IMR-90 (cell line): ENCODE results near the gene SEMA6A. TPM values are rescaled to one million over a fixed set of nuclear protein-coding genes. Genes with fewer than 3 reads are reported as not detected.

Source experiments
- ATAC-seq: fragments of 200-7000 bp; cut with Tn5 transposase; 2 replicates; pipeline ENCODE4 v1.9.1; 2020; ENCODE audit warnings: low read depth, mild to moderate bottlenecking, moderate library complexity
- BruUV-seq: library from RNA; stranded (reverse); fragments of 400-500 nt; replicated peaks from 2 replicates; lab custom pipeline; 2021; lab: Mats Ljungman, UMichigan
- CTCF ChIA-PET: fragments of 300-600 bp; formaldehyde crosslinking; extraction: SDS; loops from one replicate; lab custom pipeline; 2021; ENCODE audit warnings: antibody characterized with exemption; lab: Yijun Ruan, JAX
- POLR2A ChIA-PET: fragments of 300-600 bp; sonication (Branson Sonifier 250); formaldehyde crosslinking; loops from one replicate; lab custom pipeline; 2022; ENCODE audit warnings: antibody characterized with exemption; ENCODE audit not compliant: unreplicated experiment; lab: Charles Lee
- DNase-seq: peaks from one replicate; pipeline ENCODE4 v3.0.0; 2013
- H2AFZ ChIP-seq: replicated peaks from 2 replicates; pipeline ENCODE3; 2013; ENCODE audit warnings: low read length, mild to moderate bottlenecking; ENCODE audit not compliant: poor library complexity
- H2AK5ac ChIP-seq: 2 replicates; pipeline ENCODE4 v1.6.1; 2013; ENCODE audit warnings: low read depth, low read length, inconsistent platforms
- H2AK9ac ChIP-seq: replicated peaks from 2 replicates; pipeline ENCODE3; 2013; ENCODE audit warnings: mild to moderate bottlenecking, low read depth, low read length, moderate library complexity; ENCODE audit not compliant: poor library complexity
- H2BK120ac ChIP-seq: 2 replicates; pipeline ENCODE4 v1.6.1; 2013; ENCODE audit warnings: low read depth, low read length, inconsistent platforms
- H2BK15ac ChIP-seq: 3 replicates; pipeline ENCODE4 v1.6.1; 2013; ENCODE audit warnings: low read depth, low read length, inconsistent platforms
- H2BK20ac ChIP-seq: 2 replicates; pipeline ENCODE4 v1.6.1; 2013; ENCODE audit warnings: low read depth, mild to moderate bottlenecking, inconsistent platforms, low read length, moderate library complexity
- H2BK5ac ChIP-seq: 2 replicates; pipeline ENCODE4 v1.6.1; 2013; ENCODE audit warnings: mild to moderate bottlenecking, low read depth, low read length, inconsistent platforms; ENCODE audit not compliant: poor library complexity, severe bottlenecking
- H3K14ac ChIP-seq: replicated peaks from 2 replicates; pipeline ENCODE4 v1.6.1; 2013; ENCODE audit warnings: low read depth, low read length, inconsistent platforms
- H3K18ac ChIP-seq: 2 replicates; pipeline ENCODE4 v1.6.1; 2013; ENCODE audit warnings: low read depth, low read length, control low read depth
- H3K23ac ChIP-seq: 2 replicates; pipeline ENCODE4 v1.6.1; 2013; ENCODE audit warnings: low read depth, low read length, inconsistent platforms
- H3K27ac ChIP-seq: 2 replicates; pipeline ENCODE4 v1.5.1; 2013; ENCODE audit warnings: mild to moderate bottlenecking, control low read depth, low read length; ENCODE audit not compliant: insufficient read depth
- H3K27me3 ChIP-seq: 2 replicates; pipeline ENCODE4 v1.6.1; 2013; ENCODE audit warnings: low read length; ENCODE audit not compliant: control insufficient read depth, insufficient read depth
- H3K36me3 ChIP-seq: 2 replicates; pipeline ENCODE4 v1.6.1; 2013; ENCODE audit warnings: low read length, mixed read lengths; ENCODE audit not compliant: control insufficient read depth, insufficient read depth
- H3K4ac ChIP-seq: 2 replicates; pipeline ENCODE4 v1.6.1; 2013; ENCODE audit warnings: low read depth, low read length, inconsistent platforms
- H3K4me1 ChIP-seq: 2 replicates; pipeline ENCODE4 v1.6.1; 2013; ENCODE audit warnings: low read length, mixed read lengths; ENCODE audit not compliant: control insufficient read depth, insufficient read depth
- H3K4me2 ChIP-seq: 2 replicates; pipeline ENCODE4 v1.6.1; 2013; ENCODE audit warnings: low read depth, mild to moderate bottlenecking, control low read depth, low read length, moderate library complexity
- H3K4me3 ChIP-seq: 2 replicates; pipeline ENCODE4 v1.5.1; 2013; ENCODE audit warnings: low read depth, mild to moderate bottlenecking, control low read depth, low read length, moderate library complexity; ENCODE audit not compliant: insufficient read depth
- H3K56ac ChIP-seq: 2 replicates; pipeline ENCODE4 v1.6.1; 2013; ENCODE audit warnings: low read length, inconsistent platforms; ENCODE audit not compliant: insufficient read depth; ENCODE audit errors: extremely low read depth
- H3K79me1 ChIP-seq, 2 experiments: 2 replicates each; pipeline ENCODE4 v1.6.1; 2013; ENCODE audit warnings: low read length in 2 of 2, inconsistent platforms in 1 of 2, low read depth in 1 of 2
- H3K9ac ChIP-seq: 2 replicates; pipeline ENCODE4 v1.6.1; 2013; ENCODE audit warnings: low read depth, low read length, control low read depth
- H3K9me1 ChIP-seq: 2 replicates; pipeline ENCODE4 v1.6.1; 2013; ENCODE audit warnings: low read length, inconsistent platforms; ENCODE audit not compliant: insufficient read depth
- H3K9me3 ChIP-seq: 2 replicates; pipeline ENCODE4 v1.6.1; 2013; ENCODE audit warnings: low read length; ENCODE audit not compliant: control insufficient read depth, insufficient read depth
- H4K20me1 ChIP-seq: 2 replicates; pipeline ENCODE4 v1.6.1; 2013; ENCODE audit warnings: low read length, inconsistent platforms; ENCODE audit not compliant: insufficient read depth
- H4K5ac ChIP-seq: 2 replicates; pipeline ENCODE4 v1.6.1; 2013; ENCODE audit warnings: mild to moderate bottlenecking, low read depth, low read length, control low read depth
- H4K8ac ChIP-seq, 2 experiments: 2 replicates each; pipeline ENCODE4 v1.6.1; 2013; ENCODE audit warnings: low read depth in 2 of 2, low read length in 2 of 2, control low read depth in 1 of 2, inconsistent platforms in 1 of 2
- H4K91ac ChIP-seq: 2 replicates; pipeline ENCODE4 v1.6.1; 2013; ENCODE audit warnings: low read depth, low read length, inconsistent platforms; ENCODE audit not compliant: insufficient read depth
- FOS ChIP-seq: fragments of 150-350 bp; IDR thresholded peaks from 2 replicates; pipeline ENCODE4 v1.6.1; 2016; ENCODE audit warnings: low read depth, low read length
- MAZ ChIP-seq: IDR thresholded peaks from 2 replicates; pipeline ENCODE4 v1.6.1; 2012; ENCODE audit warnings: low read depth, mild to moderate bottlenecking, low read length, improper control_type of control experiment, moderate library complexity, borderline replicate concordance
- NFE2L2 ChIP-seq: fragments of 150-350 bp; IDR thresholded peaks from 2 replicates; pipeline ENCODE4 v1.6.1; 2016; ENCODE audit warnings: low read depth, mild to moderate bottlenecking, low read length
- POLR2A ChIP-seq: IDR thresholded peaks from 2 replicates; pipeline ENCODE4 v1.6.1; 2012; ENCODE audit warnings: mild to moderate bottlenecking, low read depth, low read length
- RAD21 ChIP-seq: IDR thresholded peaks from 2 replicates; pipeline ENCODE4 v1.6.1; 2012; ENCODE audit warnings: low read length, improper control_type of control experiment
- WGBS, 2 experiments: methylation state at CpG; one replicate each; pipeline versions ENCODE4 v1.1.5 to v1.1.7; 2013; ENCODE audit warnings: missing lambda C conversion rate in 2 of 2; ENCODE audit not compliant: insufficient read length in 1 of 2; ENCODE audit errors: extremely low coverage in 2 of 2; 5-methylcytosine and 5-hydroxymethylcytosine counted together
- dilution Hi-C: fragments of 300-500 bp; cut with HindIII; formaldehyde crosslinking; loops from one replicate; pipeline ENCODE4 v1.14.3; 2018; ENCODE audit warnings: low sequenced_read_pairs; ENCODE audit not compliant: unreplicated experiment
- in situ Hi-C: fragments of 300-500 bp; cut with MboI; formaldehyde crosslinking; loops from 3 replicates; pipeline ENCODE4 v1.14.3; 2019; ENCODE audit warnings: low sequenced_read_pairs, inconsistent platforms, mixed read lengths
- intact Hi-C: fragments of 100-400 bp; cut with micrococcal nuclease; formaldehyde crosslinking; loops from 2 replicates; pipeline ENCODE4 v1.10.0; 2022
- polyA plus RNA-seq, 3 experiments: library from polyadenylated mRNA; depleted of rRNA; stranded (reverse); fragments of >200 nt; gene quantifications; 2 replicates each; pipeline ENCODE4 v1.2.3, GENCODE V29; 2012; ENCODE audit warnings: low replicate concordance in 1 of 3
- total RNA-seq: library from RNA; depleted of rRNA; stranded (reverse); fragments of >200 nt; gene quantifications from 2 replicates; pipeline ENCODE4 v1.2.3, GENCODE V29; 2012
- TF ChIP-seq, protein P1 (sequence below): fragments of 150-350 bp; IDR thresholded peaks from 2 replicates; pipeline ENCODE4 v1.6.1; 2016; ENCODE audit warnings: low read depth, mild to moderate bottlenecking, low read length, moderate library complexity, borderline replicate concordance
- TF ChIP-seq, protein P2 (sequence below): fragments of 150-350 bp; IDR thresholded peaks from 2 replicates; pipeline ENCODE4 v1.6.1; 2017; ENCODE audit warnings: mild to moderate bottlenecking, antibody characterized with exemption, low read length, low read depth

Gene SEMA6A
- total and polyA plus RNA-seq, 2 of the 4 experiments (the other 2 are of a cell fraction) = 0.27 to 0.36 TPM

DNA sequence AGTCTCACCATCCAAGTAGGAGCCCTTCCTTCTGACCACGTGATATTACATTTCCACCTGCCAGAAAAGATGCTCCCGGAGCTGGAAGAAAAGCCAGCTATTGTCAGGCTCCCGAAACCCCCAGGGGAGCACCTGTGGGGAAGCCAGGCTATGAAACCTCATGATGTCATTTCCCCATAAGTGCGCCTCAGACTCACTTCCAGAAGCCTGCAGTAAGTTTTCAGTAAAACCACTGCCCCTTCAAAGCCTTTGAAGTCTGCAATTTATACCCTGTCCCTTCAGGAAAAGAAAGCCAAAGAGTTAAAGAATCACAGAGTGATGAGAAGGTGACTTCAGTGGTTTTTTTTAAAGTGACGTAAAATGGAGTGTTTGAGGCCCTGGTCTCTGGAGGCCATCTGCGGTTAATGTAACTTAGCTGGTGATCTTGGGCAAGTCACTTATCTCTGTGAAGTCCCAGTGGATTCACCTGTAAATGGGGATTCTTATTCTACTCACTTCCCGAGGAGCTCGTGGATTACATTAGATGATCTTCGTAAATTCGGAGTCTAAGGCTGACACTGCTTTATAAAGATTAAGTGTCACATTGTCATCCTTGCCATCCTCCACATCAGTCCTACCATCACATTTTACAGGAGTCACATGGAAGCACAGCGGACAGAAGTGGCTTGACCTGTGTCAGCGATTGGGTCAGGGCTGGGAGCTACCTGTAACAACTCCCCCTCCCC is 2.6 kb upstream of the SEMA6A start:
- no peak overlapping the region for H2BK20ac ChIP-seq
- no TSS peak for BruUV-seq
- no peaks in the 10 kb centered on the region; the same call in 1 of the 2 replicates for H3K4me1 ChIP-seq
- no peak overlapping the region for H3K4me3 ChIP-seq
- H3K79me1 ChIP-seq = no peaks in the 10 kb centered on the region
- H2BK5ac ChIP-seq = no peak overlapping the region
- H3K9me3 ChIP-seq = no peaks in the 10 kb centered on the region; the same call in 1 of the 2 replicates
- 83% methylated on average over 1 of the region's 12 CpGs; no CpG with 5 or more reads in 1 of the 2 experiments for WGBS, 2 experiments
- peaks cover 43% of the 10 kb centered on the region for H3K27me3 ChIP-seq
- H4K91ac ChIP-seq = no peak overlapping the region
- no peaks in the 10 kb centered on the region for H3K36me3 ChIP-seq
- no peak overlapping the region for H4K5ac ChIP-seq
- H3K4me2 ChIP-seq = no peak overlapping the region
- no peak overlapping the region for H4K8ac ChIP-seq
- H3K23ac ChIP-seq = no peak overlapping the region
- H2AK9ac ChIP-seq = no peak overlapping the region
- dilution Hi-C loops = no loop called here
- H2AFZ ChIP-seq = no peak overlapping the region
- no peak for ATAC-seq
- no peak overlapping the region for H3K56ac ChIP-seq
- in situ Hi-C loops = no loop called here
- no peak overlapping the region for H2BK120ac ChIP-seq
- H3K4ac ChIP-seq = no peak overlapping the region
- no peak overlapping the region for H3K9ac ChIP-seq
- CTCF ChIA-PET = interaction anchor here (0.6 to 0.7 kb wide), 2 partner anchors 624 to 1009 kb away, joined by 3 read pairs; no protein-coding TSS in a partner anchor
- H4K20me1 ChIP-seq = no peaks in the 10 kb centered on the region
- POLR2A ChIA-PET = no interaction called here
- no peak for DNase-seq
- TF ChIP-seq, protein P1, sequence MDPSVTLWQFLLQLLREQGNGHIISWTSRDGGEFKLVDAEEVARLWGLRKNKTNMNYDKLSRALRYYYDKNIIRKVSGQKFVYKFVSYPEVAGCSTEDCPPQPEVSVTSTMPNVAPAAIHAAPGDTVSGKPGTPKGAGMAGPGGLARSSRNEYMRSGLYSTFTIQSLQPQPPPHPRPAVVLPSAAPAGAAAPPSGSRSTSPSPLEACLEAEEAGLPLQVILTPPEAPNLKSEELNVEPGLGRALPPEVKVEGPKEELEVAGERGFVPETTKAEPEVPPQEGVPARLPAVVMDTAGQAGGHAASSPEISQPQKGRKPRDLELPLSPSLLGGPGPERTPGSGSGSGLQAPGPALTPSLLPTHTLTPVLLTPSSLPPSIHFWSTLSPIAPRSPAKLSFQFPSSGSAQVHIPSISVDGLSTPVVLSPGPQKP = no peak
- TF ChIP-seq MAZ = no peak
- no peak for TF ChIP-seq NFE2L2
- TF ChIP-seq RAD21 = no peak
- TF ChIP-seq FOS = no peak
- TF ChIP-seq, protein P2, sequence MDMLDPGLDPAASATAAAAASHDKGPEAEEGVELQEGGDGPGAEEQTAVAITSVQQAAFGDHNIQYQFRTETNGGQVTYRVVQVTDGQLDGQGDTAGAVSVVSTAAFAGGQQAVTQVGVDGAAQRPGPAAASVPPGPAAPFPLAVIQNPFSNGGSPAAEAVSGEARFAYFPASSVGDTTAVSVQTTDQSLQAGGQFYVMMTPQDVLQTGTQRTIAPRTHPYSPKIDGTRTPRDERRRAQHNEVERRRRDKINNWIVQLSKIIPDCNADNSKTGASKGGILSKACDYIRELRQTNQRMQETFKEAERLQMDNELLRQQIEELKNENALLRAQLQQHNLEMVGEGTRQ = no peak
- no peak for TF ChIP-seq POLR2A
- no peak overlapping the region for H3K14ac ChIP-seq
- H3K9me1 ChIP-seq = no peaks in the 10 kb centered on the region
- intact Hi-C loops = loop anchor here (10.0 kb wide), 1 partner anchor 938 kb away; no protein-coding TSS in a partner anchor
- no peak overlapping the region for H2AK5ac ChIP-seq
- H2BK15ac ChIP-seq = no peak overlapping the region
- H3K18ac ChIP-seq = no peak overlapping the region
- no peak overlapping the region for H3K27ac ChIP-seq
